Activated naive CD8-positive, alpha-beta T cell treated with anti-CD3 and anti-CD28 coated beads, Interleukin-2, amount 10 ng/mL, durations not matched to agents 7 days and 5 days (primary cell): ENCODE data around the gene BMPR1A. TPM values are rescaled to one million over a fixed set of nuclear protein-coding genes. Genes with fewer than 3 reads are reported as not detected.
A peak's percentile ranks its signal among the peaks of the same experiment; 100 is the strongest.

Experiments used
- ATAC-seq: fragments of 150-1000 bp; cut with Tn5 transposase; one replicate; pipeline ENCODE4 v1.10.0; 2021; ENCODE audit warnings: low read depth, moderate library complexity
- POLR2A ChIA-PET: fragments of 350-600 bp; sonication (Branson Sonifier 250); formaldehyde crosslinking; loops from one replicate; lab custom pipeline; 2021; ENCODE audit warnings: antibody characterized with exemption; lab: Charles Lee
- DNase-seq: peaks from one replicate; pipeline ENCODE4 v3.0.0; 2021
- H3K27ac Mint-ChIP-seq: one replicate; pipeline ENCODE4 v1.8.0; 2022; ENCODE audit warnings: mild to moderate bottlenecking, mixed read lengths
- H3K27me3 Mint-ChIP-seq: one replicate; pipeline ENCODE4 v1.8.0; 2022; ENCODE audit warnings: mild to moderate bottlenecking, moderate library complexity, mixed read lengths
- H3K36me3 Mint-ChIP-seq: one replicate; pipeline ENCODE4 v1.8.0; 2021; ENCODE audit warnings: mild to moderate bottlenecking, mixed read lengths
- H3K4me1 Mint-ChIP-seq: one replicate; pipeline ENCODE4 v1.8.0; 2021; ENCODE audit warnings: mixed read lengths
- H3K4me3 Mint-ChIP-seq: one replicate; pipeline ENCODE4 v1.8.0; 2022; ENCODE audit warnings: mild to moderate bottlenecking, moderate library complexity, mixed read lengths
- H3K9me3 Mint-ChIP-seq: one replicate; pipeline ENCODE4 v1.8.0; 2021; ENCODE audit warnings: mixed read lengths
- total RNA-seq, 2 experiments: library from RNA; stranded (reverse); gene quantifications; one replicate each; pipeline ENCODE4 v1.2.3, GENCODE V29; 2021

The BMPR1A gene
- total RNA-seq, 2 experiments from 2014 or later = 13.3 to 15.0 TPM

GRCh38 chr10:86785037-86785436, 28.6 kb downstream of the BMPR1A start:
- Mint-ChIP-seq H3K27ac (no peak overlapping the region), H3K4me1 (no peaks in the 10 kb centered on the region), H3K36me3 (peaks cover 20% of the 10 kb centered on the region), H3K4me3 (no peak overlapping the region), H3K27me3 (peaks cover 4% of the 10 kb centered on the region), H3K9me3 (peaks cover 13% of the 10 kb centered on the region)
- ATAC-seq = no peak
- no peak for DNase-seq
- POLR2A ChIA-PET = interaction anchor here (0.6 kb wide), 1 partner anchor 12 kb away, joined by 4 read pairs; no protein-coding TSS in a partner anchor

- DNase-seq (no peak), ATAC-seq (no peak)
- Mint-ChIP-seq H3K4me3 (no peak overlapping the region), H3K27me3 (peaks cover 4% of the 10 kb centered on the region), H3K36me3 (peaks cover 20% of the 10 kb centered on the region), H3K4me1 (no peaks in the 10 kb centered on the region), H3K27ac (no peak overlapping the region), H3K9me3 (peaks cover 13% of the 10 kb centered on the region)
- POLR2A ChIA-PET = no interaction called here
Measured at GRCh38 chr10:86785968-86786367, 29.5 kb downstream of the BMPR1A start.

- Mint-ChIP-seq H3K36me3 (peaks cover 16% of the 10 kb centered on the region), H3K27ac (no peak overlapping the region), H3K9me3 (peaks cover 13% of the 10 kb centered on the region), H3K4me3 (no peak overlapping the region), H3K27me3 (peaks cover 4% of the 10 kb centered on the region), H3K4me1 (no peaks in the 10 kb centered on the region)
- POLR2A ChIA-PET = no interaction called here
- DNase-seq (no peak), ATAC-seq (no peak)
Measured at GRCh38 chr10:86786368-86786767, 29.9 kb downstream of the BMPR1A start.

- no peak for ATAC-seq
- no peak overlapping the region for H3K27ac Mint-ChIP-seq
Measured at GRCh38 chr10:86790394-86790793, 34.0 kb downstream of the BMPR1A start.

GRCh38 chr10:86792461-86793167, 36.2 kb downstream of the BMPR1A start:
- Mint-ChIP-seq H3K36me3 (peaks cover 5% of the 10 kb centered on the region), H3K4me1 (no peaks in the 10 kb centered on the region), H3K9me3 (peaks cover 6% of the 10 kb centered on the region), H3K27me3 (peaks cover 2% of the 10 kb centered on the region), H3K4me3 (no peak overlapping the region), H3K27ac (no peak overlapping the region)
- ATAC-seq = no peak
- POLR2A ChIA-PET = no interaction called here
- DNase-seq = no peak

More at GRCh38 chr10:86790394-86790793, 34.0 kb downstream of the BMPR1A start:
- Mint-ChIP-seq H3K4me1 (no peaks in the 10 kb centered on the region), H3K27me3 (no peaks in the 10 kb centered on the region), H3K4me3 (no peak overlapping the region), H3K9me3 (peaks cover 10% of the 10 kb centered on the region), H3K36me3 (peaks cover 6% of the 10 kb centered on the region)
- POLR2A ChIA-PET = no interaction called here
- DNase-seq = no peak

- Mint-ChIP-seq H3K4me1 (peaks cover 3% of the 10 kb centered on the region), H3K27me3 (peaks cover 2% of the 10 kb centered on the region), H3K27ac (no peak overlapping the region), H3K4me3 (no peak overlapping the region), H3K9me3 (peaks cover 4% of the 10 kb centered on the region), H3K36me3 (peaks cover 3% of the 10 kb centered on the region)
- ATAC-seq (no peak), DNase-seq (no peak)
- POLR2A ChIA-PET = no interaction called here
Measured at GRCh38 chr10:86793696-86794095, 37.3 kb downstream of the BMPR1A start.

- Mint-ChIP-seq H3K27ac (no peak overlapping the region), H3K4me3 (no peak overlapping the region), H3K9me3 (no peaks in the 10 kb centered on the region), H3K27me3 (peaks cover 2% of the 10 kb centered on the region), H3K36me3 (peaks cover 8% of the 10 kb centered on the region), H3K4me1 (peaks cover 9% of the 10 kb centered on the region)
- POLR2A ChIA-PET = no interaction called here
- no peak for DNase-seq
- ATAC-seq = no peak
Measured at GRCh38 chr10:86795353-86795752, 38.9 kb downstream of the BMPR1A start.

GRCh38 chr10:86798025-86798424, 41.6 kb downstream of the BMPR1A start:
- H3K4me1 Mint-ChIP-seq = peaks cover 9% of the 10 kb centered on the region
- no peak overlapping the region for H3K4me3 Mint-ChIP-seq
- ATAC-seq (no peak), DNase-seq (no peak)
- POLR2A ChIA-PET = interaction anchor here (1.6 kb wide), 1 partner anchor 42 kb away, joined by 3 read pairs; the partner anchor contains the start of gene BMPR1A
- H3K27ac Mint-ChIP-seq = no peak overlapping the region
- H3K9me3 Mint-ChIP-seq = no peaks in the 10 kb centered on the region
- H3K36me3 Mint-ChIP-seq = peaks cover 10% of the 10 kb centered on the region
- H3K27me3 Mint-ChIP-seq = peaks cover 2% of the 10 kb centered on the region

- ATAC-seq (peak; percentile 76), DNase-seq (no peak)
- peaks cover 9% of the 10 kb centered on the region for H3K4me1 Mint-ChIP-seq
- H3K9me3 Mint-ChIP-seq = no peaks in the 10 kb centered on the region
- POLR2A ChIA-PET = interaction anchor here (1.6 kb wide), 1 partner anchor 42 kb away, joined by 3 read pairs; the partner anchor contains the start of gene BMPR1A
- peak overlapping the region; percentile 22 for H3K27ac Mint-ChIP-seq
- peaks cover 10% of the 10 kb centered on the region for H3K36me3 Mint-ChIP-seq
- peak overlapping the region; percentile 20 for H3K4me3 Mint-ChIP-seq
- peaks cover 2% of the 10 kb centered on the region for H3K27me3 Mint-ChIP-seq
Measured at GRCh38 chr10:86798611-86799010, 42.2 kb downstream of the BMPR1A start.

- Mint-ChIP-seq H3K27me3 (peaks cover 2% of the 10 kb centered on the region), H3K4me1 (peaks cover 9% of the 10 kb centered on the region), H3K36me3 (peaks cover 10% of the 10 kb centered on the region), H3K9me3 (no peaks in the 10 kb centered on the region), H3K4me3 (peak overlapping the region; percentile 30), H3K27ac (peak overlapping the region; percentile 22)
- DNase-seq (no peak), ATAC-seq (no peak)
- POLR2A ChIA-PET = interaction anchor here (1.6 kb wide), 1 partner anchor 43 kb away, joined by 3 read pairs; the partner anchor contains the start of gene BMPR1A
Measured at GRCh38 chr10:86799188-86799845, 42.9 kb downstream of the BMPR1A start.

- POLR2A ChIA-PET = no interaction called here
- DNase-seq (no peak), ATAC-seq (no peak)
- Mint-ChIP-seq H3K27ac (no peak overlapping the region), H3K4me1 (peaks cover 9% of the 10 kb centered on the region), H3K36me3 (peaks cover 10% of the 10 kb centered on the region), H3K4me3 (no peak overlapping the region), H3K27me3 (no peaks in the 10 kb centered on the region), H3K9me3 (no peaks in the 10 kb centered on the region)
Measured at GRCh38 chr10:86801995-86802394, 45.6 kb downstream of the BMPR1A start.

GRCh38 chr10:86802473-86803108, 46.2 kb downstream of the BMPR1A start:
- H3K4me3 Mint-ChIP-seq = no peak overlapping the region
- DNase-seq (no peak), ATAC-seq (no peak)
- H3K27me3 Mint-ChIP-seq = no peaks in the 10 kb centered on the region
- peaks cover 9% of the 10 kb centered on the region for H3K4me1 Mint-ChIP-seq
- H3K27ac Mint-ChIP-seq = no peak overlapping the region
- peaks cover 8% of the 10 kb centered on the region for H3K36me3 Mint-ChIP-seq
- POLR2A ChIA-PET = no interaction called here
- no peaks in the 10 kb centered on the region for H3K9me3 Mint-ChIP-seq

GRCh38 chr10:86803156-86803555, 46.7 kb downstream of the BMPR1A start:
- no peak overlapping the region for H3K27ac Mint-ChIP-seq
- ATAC-seq (no peak), DNase-seq (no peak)
- H3K4me1 Mint-ChIP-seq = peaks cover 9% of the 10 kb centered on the region
- POLR2A ChIA-PET = no interaction called here
- no peaks in the 10 kb centered on the region for H3K9me3 Mint-ChIP-seq
- H3K36me3 Mint-ChIP-seq = peaks cover 7% of the 10 kb centered on the region
- H3K4me3 Mint-ChIP-seq = no peak overlapping the region
- H3K27me3 Mint-ChIP-seq = no peaks in the 10 kb centered on the region
